HG03097 (cell line): ENCODE results near the gene CRIP2.

Source experiments
- ATAC-seq: cut with Tn5 transposase; IDR thresholded peaks from one replicate; pipeline ENCODE4 v1.9.1; 2021; ENCODE audit not compliant: unreplicated experiment, low FRiP score

CRIP2 gene

GRCh38 chr14:105442834-105443233 lies 31.8 kb upstream of the CRIP2 start:
- ATAC-seq: no peak

- ATAC-seq: no peak
These were observed 29.8 kb upstream of the CRIP2 start for GRCh38 chr14:105444859-105445258.

- no peak for ATAC-seq
These were observed 29.3 kb upstream of the CRIP2 start for GRCh38 chr14:105445290-105445689.

GRCh38 chr14:105445901-105446845 lies 28.4 kb upstream of the CRIP2 start:
- ATAC-seq: no peak

GRCh38 chr14:105446971-105447370 lies 27.6 kb upstream of the CRIP2 start:
- no peak for ATAC-seq

GRCh38 chr14:105447651-105448640 lies 26.7 kb upstream of the CRIP2 start:
- no peak for ATAC-seq

- ATAC-seq: no peak
These were observed 25.9 kb upstream of the CRIP2 start for GRCh38 chr14:105448706-105449111.

- ATAC-seq: no peak
These were observed 25.1 kb upstream of the CRIP2 start for GRCh38 chr14:105449276-105450122.

GRCh38 chr14:105450123-105450505 lies 24.5 kb upstream of the CRIP2 start:
- ATAC-seq: no peak

- ATAC-seq: no peak
These were observed 23.5 kb upstream of the CRIP2 start for GRCh38 chr14:105450864-105451720.

GRCh38 chr14:105452963-105453362 lies 21.7 kb upstream of the CRIP2 start:
- no peak for ATAC-seq

GRCh38 chr14:105453847-105454246 lies 20.8 kb upstream of the CRIP2 start:
- no peak for ATAC-seq

- ATAC-seq: no peak
These were observed 19.5 kb upstream of the CRIP2 start for GRCh38 chr14:105455086-105455640.

- ATAC-seq: no peak
These were observed 18.6 kb upstream of the CRIP2 start for GRCh38 chr14:105455766-105456660.

- ATAC-seq: no peak
These were observed 17.6 kb upstream of the CRIP2 start for GRCh38 chr14:105456736-105457617.

- no peak for ATAC-seq
These were observed 16.6 kb upstream of the CRIP2 start for GRCh38 chr14:105458010-105458409.

- ATAC-seq: no peak
These were observed 16.1 kb upstream of the CRIP2 start for GRCh38 chr14:105458571-105458970.
